Thoracic aorta (tissue), 2 donors: ENCODE results near the gene LYSET. TPM values are rescaled to one million over a fixed set of nuclear protein-coding genes. Genes with fewer than 3 reads are reported as not detected.
"Not testable (repeated sequence)": the region's sequence is repeated elsewhere in the genome, so short reads cannot be mapped to it uniquely, and the experiment has no call there.

ENCODE experiments used
- ATAC-seq: fragments of 150-250 bp; one replicate; pipeline ENCODE4 v1.8.0; 2017; ENCODE audit warnings: low read depth; ENCODE audit not compliant: insufficient number of reproducible peaks, low FRiP score
- DNase-seq: peaks from one replicate; pipeline ENCODE4 v3.0.0-alpha.2; 2020; ENCODE audit warnings: low spot score
- H3K27ac ChIP-seq, 2 donors: fragments of 200-600 bp; sonication (generic); 1 replicate in 1 of 2; 2 replicates in 1 of 2; pipeline ENCODE4 v1.5.1; 2016; ENCODE audit warnings: mild to moderate bottlenecking in 2 of 2, moderate library complexity in 2 of 2
- H3K27me3 ChIP-seq: fragments of 200-600 bp; sonication (generic); replicated peaks from 2 replicates; pipeline ENCODE4 v1.6.0; 2016; ENCODE audit warnings: mild to moderate bottlenecking; ENCODE audit not compliant: insufficient read depth
- H3K36me3 ChIP-seq: fragments of 200-600 bp; sonication (generic); one replicate; pipeline ENCODE4 v1.5.1; 2016
- H3K4me1 ChIP-seq, 2 donors: fragments of 200-600 bp; sonication (generic); 1 replicate in 1 of 2; 2 replicates in 1 of 2; pipeline versions ENCODE4 v1.5.1 to v1.6.0; 2016; ENCODE audit warnings: low read depth in 2 of 2, mild to moderate bottlenecking in 1 of 2; ENCODE audit not compliant: control insufficient read depth in 1 of 2
- H3K4me3 ChIP-seq: fragments of 200-600 bp; sonication (generic); 2 replicates; pipeline ENCODE4 v1.5.1; 2016; ENCODE audit warnings: mild to moderate bottlenecking
- H3K9me3 ChIP-seq: fragments of 200-600 bp; sonication (generic); 2 replicates; pipeline ENCODE4 v1.5.1; 2016
- total RNA-seq, 2 donors: library from RNA; depleted of rRNA; stranded (reverse); fragments of >200 nt; gene quantifications; one replicate each; pipeline versions ENCODE4 v1.1.0 to v1.2.3, GENCODE V29; 2016
- TF ChIP-seq, protein P1 (sequence below): fragments of 200-600 bp; sonication (generic); IDR thresholded peaks from one replicate; pipeline ENCODE4 v1.5.1; 2019; ENCODE audit warnings: antibody characterized with exemption

LYSET gene
- total RNA-seq, 2 donors from 2014 or later = 3.2 to 5.2 TPM

DNA sequence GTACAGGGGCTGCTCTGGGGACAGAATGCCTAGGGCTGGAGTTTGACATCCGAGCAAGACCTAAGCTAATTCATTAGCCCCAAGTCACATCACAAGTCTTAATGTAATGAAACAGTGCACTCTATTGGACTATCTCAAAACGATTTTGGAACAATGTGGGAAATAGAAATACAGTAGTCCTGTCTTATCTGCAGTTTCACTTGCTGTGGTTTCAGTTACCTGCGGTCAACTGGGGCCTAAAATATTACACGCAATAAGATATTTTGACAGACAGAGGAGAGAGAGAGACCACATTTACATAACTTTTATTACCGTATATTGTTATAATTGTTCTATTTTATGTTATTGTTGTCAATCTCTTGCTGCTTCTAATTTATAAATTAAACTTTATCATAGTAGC lies 21.6 kb upstream of the LYSET start:
- TF ChIP-seq, protein P1, sequence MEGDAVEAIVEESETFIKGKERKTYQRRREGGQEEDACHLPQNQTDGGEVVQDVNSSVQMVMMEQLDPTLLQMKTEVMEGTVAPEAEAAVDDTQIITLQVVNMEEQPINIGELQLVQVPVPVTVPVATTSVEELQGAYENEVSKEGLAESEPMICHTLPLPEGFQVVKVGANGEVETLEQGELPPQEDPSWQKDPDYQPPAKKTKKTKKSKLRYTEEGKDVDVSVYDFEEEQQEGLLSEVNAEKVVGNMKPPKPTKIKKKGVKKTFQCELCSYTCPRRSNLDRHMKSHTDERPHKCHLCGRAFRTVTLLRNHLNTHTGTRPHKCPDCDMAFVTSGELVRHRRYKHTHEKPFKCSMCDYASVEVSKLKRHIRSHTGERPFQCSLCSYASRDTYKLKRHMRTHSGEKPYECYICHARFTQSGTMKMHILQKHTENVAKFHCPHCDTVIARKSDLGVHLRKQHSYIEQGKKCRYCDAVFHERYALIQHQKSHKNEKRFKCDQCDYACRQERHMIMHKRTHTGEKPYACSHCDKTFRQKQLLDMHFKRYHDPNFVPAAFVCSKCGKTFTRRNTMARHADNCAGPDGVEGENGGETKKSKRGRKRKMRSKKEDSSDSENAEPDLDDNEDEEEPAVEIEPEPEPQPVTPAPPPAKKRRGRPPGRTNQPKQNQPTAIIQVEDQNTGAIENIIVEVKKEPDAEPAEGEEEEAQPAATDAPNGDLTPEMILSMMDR = no peak
- no peak for DNase-seq
- Histone ChIP-seq H3K27ac (no peak overlapping the region), H3K4me1 (no peaks in the 10 kb centered on the region), H3K27me3 (no peaks in the 10 kb centered on the region), H3K9me3 (no peaks in the 10 kb centered on the region), H3K36me3 (no peaks in the 10 kb centered on the region), H3K4me3 (no peak overlapping the region)
- no peak for ATAC-seq

DNA sequence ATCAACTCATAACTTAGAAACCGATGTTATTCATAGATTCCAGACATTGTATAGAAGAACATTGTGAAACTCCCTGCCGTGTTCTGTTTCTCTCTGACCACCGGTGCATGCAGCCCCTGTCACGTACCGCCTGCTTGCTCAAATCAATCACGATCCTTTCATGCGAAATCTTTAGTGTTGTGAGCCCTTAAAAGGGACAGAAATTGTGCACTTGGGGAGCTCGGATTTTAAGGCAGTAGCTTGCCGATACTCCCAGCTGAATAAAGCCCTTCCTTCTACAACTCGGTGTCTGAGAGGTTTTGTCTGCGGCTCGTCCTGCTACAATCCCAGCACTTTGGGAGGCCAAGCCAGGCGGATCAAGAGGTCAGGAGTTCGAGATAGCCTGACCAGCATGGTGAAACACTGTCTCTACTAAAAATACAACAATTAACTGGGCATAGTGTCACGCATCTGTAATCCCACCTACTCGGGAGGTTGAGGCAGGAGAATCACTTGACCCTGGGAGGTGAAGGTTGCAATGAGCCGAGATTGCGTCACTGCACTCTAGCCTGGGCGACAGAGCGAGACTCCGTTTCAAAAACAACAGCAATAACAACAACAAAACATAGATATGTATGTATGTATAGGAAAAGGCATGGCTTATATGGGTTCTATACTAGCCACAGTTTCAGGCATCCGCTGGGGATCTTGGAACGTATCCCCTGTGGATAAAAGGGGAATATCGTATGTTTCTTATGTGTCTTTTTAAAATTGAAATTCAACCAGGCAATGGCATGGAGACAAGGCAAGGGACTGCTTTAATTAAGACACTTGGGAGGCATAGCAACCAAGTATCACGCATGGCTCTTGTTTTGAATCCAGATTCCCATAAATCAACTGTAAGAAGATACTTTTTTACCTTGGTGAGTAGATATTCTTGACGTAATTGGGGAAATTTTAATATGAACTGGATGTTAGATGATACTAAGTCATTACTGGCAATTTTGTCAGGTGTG lies 19.5 kb upstream of the LYSET start:
- H3K4me1 ChIP-seq, H3K27ac ChIP-seq, H3K27me3 ChIP-seq, DNase-seq, ATAC-seq, H3K4me3 ChIP-seq, H3K9me3 ChIP-seq, H3K36me3 ChIP-seq: not testable (repeated sequence)

DNA sequence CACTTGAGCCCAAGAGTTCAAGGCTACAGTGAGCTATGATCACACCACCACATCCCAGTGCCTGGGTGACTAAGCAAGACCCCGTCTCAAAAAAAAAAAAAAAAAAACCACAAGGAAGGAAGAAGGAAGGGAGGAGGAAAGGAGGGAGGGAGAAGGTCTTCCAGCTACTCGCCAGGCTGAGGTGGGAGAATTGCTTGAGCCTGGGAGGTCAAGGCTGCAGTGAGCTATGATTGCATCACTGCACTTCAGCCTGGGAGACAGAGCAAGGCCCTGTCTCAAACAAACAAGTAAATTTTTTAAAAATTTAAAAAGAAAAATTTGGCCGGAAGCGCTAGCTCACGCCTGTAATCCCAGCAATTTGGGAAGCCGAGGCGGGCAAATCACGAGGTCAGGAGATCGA lies 16.5 kb upstream of the LYSET start:
- H3K4me1 ChIP-seq, DNase-seq, ATAC-seq: not testable (repeated sequence)

DNA sequence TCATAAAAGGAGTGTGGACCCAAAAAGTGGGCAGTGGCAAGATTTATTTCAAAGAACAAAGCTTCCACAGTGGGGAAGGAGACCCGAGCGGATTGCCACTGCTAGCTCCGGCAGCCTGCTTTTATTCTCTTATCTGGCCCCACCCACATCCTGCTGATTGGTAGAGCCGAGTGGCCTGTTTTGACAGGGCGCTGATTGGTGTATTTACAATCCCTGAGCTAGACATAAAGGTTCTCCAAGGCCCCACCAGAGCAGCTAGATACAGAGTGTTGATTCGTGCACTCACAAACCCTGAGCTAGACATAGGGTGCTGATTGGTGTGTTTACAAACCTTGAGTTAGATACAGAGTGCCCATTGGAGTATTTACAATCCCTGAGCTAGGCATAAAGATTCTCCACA lies 15.5 kb upstream of the LYSET start:
- not testable (repeated sequence) for DNase-seq, H3K27me3 ChIP-seq, ATAC-seq, H3K4me1 ChIP-seq, H3K36me3 ChIP-seq, H3K9me3 ChIP-seq, H3K27ac ChIP-seq, H3K4me3 ChIP-seq

More for the DNA sequence above, 16.5 kb upstream of the LYSET start:
- H3K4me3 ChIP-seq, H3K36me3 ChIP-seq, H3K27me3 ChIP-seq, H3K27ac ChIP-seq, H3K9me3 ChIP-seq: not testable (repeated sequence)

DNA sequence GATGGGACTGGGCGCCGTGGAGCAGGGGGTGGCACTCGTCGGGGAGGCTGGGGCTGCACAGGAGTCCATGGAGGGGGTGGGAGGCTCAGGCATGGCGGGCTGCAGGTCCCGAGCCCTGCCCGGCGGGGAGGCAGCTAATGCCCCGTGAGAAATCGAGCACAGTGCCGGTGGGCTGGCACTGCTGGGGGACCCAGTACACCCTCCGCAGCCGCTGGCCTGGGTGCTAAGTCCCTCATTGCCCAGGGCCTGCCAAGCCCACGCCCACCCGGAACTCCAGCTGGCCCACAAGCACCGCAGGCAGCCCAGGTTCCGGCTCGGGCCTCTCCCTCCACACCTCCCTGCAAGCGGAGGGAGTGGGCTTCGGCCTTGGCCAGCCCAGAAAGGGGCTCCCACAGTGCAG lies 15.0 kb upstream of the LYSET start:
- not testable (repeated sequence) for H3K9me3 ChIP-seq, H3K4me1 ChIP-seq, ATAC-seq, DNase-seq, H3K27ac ChIP-seq, H3K36me3 ChIP-seq, H3K27me3 ChIP-seq, H3K4me3 ChIP-seq

DNA sequence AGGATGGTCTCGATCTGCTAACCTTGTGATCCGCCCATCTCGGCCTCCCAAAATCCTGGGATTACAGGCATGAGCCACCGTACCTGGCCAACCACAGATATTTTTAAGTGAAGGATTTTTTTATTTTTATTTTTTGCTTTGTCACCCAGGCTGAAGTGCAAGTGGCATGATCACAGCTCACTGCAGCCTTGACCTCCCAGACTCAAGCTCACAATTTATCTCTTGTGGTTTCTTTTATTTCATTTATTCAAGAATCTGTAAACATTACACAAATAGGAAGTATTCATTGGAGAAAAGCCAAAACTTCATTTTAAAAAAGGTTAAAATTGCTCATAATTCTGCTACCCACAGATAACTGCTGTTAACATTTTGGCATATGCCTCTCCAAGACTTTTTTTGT lies 13.7 kb upstream of the LYSET start:
- Histone ChIP-seq H3K4me3 (no peak overlapping the region), H3K9me3 (no peaks in the 10 kb centered on the region), H3K36me3 (no peaks in the 10 kb centered on the region), H3K27me3 (no peaks in the 10 kb centered on the region), H3K27ac (no peak overlapping the region), H3K4me1 (no peaks in the 10 kb centered on the region)
- DNase-seq (no peak), ATAC-seq (no peak)
- TF ChIP-seq, protein P1 = no peak

DNA sequence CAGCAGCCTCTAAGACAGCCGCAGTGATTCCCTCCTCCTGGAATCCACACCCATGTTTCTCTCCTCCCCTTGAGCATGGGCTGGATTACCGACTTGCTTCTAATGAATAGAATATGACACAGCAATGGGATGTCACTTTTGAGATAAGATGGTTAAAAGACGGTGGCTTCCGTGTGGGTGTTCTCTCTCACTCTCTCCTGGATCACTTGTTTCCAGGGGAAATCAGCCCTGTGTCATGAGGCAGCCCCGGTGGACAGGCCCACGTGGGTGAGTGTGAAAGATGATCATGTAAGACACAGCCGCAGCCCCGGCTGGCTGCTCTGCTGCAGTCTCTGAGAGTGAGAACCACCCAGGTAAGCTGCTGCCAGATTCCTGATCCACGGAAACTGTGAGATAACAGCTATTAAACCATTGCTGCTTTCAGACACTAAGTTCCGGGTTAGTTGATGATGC lies 11.1 kb upstream of the LYSET start:
- ATAC-seq (no peak), DNase-seq (no peak)
- H3K36me3 ChIP-seq = no peaks in the 10 kb centered on the region
- no peak overlapping the region for H3K27ac ChIP-seq
- H3K4me3 ChIP-seq = no peak overlapping the region
- TF ChIP-seq, protein P1 = no peak
- no peaks in the 10 kb centered on the region for H3K9me3 ChIP-seq
- no peaks in the 10 kb centered on the region for H3K4me1 ChIP-seq
- H3K27me3 ChIP-seq = no peaks in the 10 kb centered on the region

DNA sequence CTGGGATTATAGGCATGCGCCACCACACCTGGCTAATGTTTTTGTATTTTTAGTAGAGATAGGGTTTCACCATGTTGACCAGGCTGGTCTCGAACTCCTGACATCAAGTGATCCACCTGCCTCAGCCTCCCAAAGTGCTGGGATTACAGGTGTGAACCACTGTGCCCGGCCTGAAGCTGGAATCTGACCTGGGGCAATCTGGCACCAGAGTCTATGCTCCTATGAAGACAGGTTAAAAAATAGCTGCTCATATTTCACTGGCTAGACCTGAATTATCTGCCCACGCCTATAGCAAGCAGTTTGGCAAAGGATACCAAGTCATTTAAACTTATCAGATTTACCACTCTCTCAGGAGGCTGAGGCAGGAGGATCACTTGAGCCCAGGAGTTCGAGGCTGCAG lies 10.4 kb upstream of the LYSET start:
- H3K9me3 ChIP-seq, H3K27ac ChIP-seq, H3K36me3 ChIP-seq, H3K4me3 ChIP-seq, DNase-seq, H3K4me1 ChIP-seq, H3K27me3 ChIP-seq, ATAC-seq: not testable (repeated sequence)
